ENCODE data around the gene PEX5L. TPM values are rescaled to one million over a fixed set of nuclear protein-coding genes. Genes with fewer than 3 reads are reported as not detected.

Gene PEX5L
- total RNA-seq, 4 donors from 2014 or later = 7.9 TPM; not detected in 3

GRCh38 chr3:179933914-179934313 lies 102.8 kb downstream of the PEX5L start:
- no peaks in the 10 kb centered on the region for H3K27me3 ChIP-seq
- no peaks in the 10 kb centered on the region for H3K9me3 ChIP-seq
- H3K27ac ChIP-seq = no peak overlapping the region
- H3K4me1 ChIP-seq = no peaks in the 10 kb centered on the region
- H3K4me3 ChIP-seq = no peak overlapping the region
- H3K36me3 ChIP-seq = no peaks in the 10 kb centered on the region
- WGBS, 2 donors (ENCODE audit: low coverage in 1 of 2) = 75% methylated on average over 3 to 4 of the region's 4 CpGs
- no peak for TF ChIP-seq POLR2A (IDR thresholded peaks at IDR 0.05)
- TF ChIP-seq CTCF (IDR thresholded peaks at IDR 0.05) = no peak
- TF ChIP-seq POLR2AphosphoS5 (IDR thresholded peaks at IDR 0.05) = no peak
- no peak for TF ChIP-seq EP300 (IDR thresholded peaks at IDR 0.05)
- no peak for ATAC-seq

GRCh38 chr3:179933080-179933479 lies 103.7 kb downstream of the PEX5L start:
- 67 to 71% methylated on average over 4 of the region's 4 CpGs for WGBS, 2 donors (ENCODE audit: low coverage in 1 of 2)

GRCh38 chr3:179932674-179933073 lies 104.1 kb downstream of the PEX5L start:
- Histone ChIP-seq H3K36me3 (no peaks in the 10 kb centered on the region), H3K27ac (no peak overlapping the region), H3K9me3 (no peaks in the 10 kb centered on the region), H3K4me3 (no peak overlapping the region), H3K4me1 (no peaks in the 10 kb centered on the region), H3K27me3 (no peaks in the 10 kb centered on the region)
- no peak for TF ChIP-seq EP300 (IDR thresholded peaks at IDR 0.05)
- no peak for TF ChIP-seq CTCF (IDR thresholded peaks at IDR 0.05)
- no peak for TF ChIP-seq POLR2A (IDR thresholded peaks at IDR 0.05)
- TF ChIP-seq POLR2AphosphoS5 (IDR thresholded peaks at IDR 0.05) = no peak
- ATAC-seq = no peak
- WGBS, 2 donors (ENCODE audit: low coverage in 1 of 2) = 69 to 88% methylated on average over 1 of the region's 1 CpG

More at GRCh38 chr3:179933080-179933479, 103.7 kb downstream of the PEX5L start:
- H3K4me1 ChIP-seq = no peaks in the 10 kb centered on the region
- H3K9me3 ChIP-seq = no peaks in the 10 kb centered on the region
- H3K36me3 ChIP-seq = no peaks in the 10 kb centered on the region
- TF ChIP-seq CTCF (IDR thresholded peaks at IDR 0.05) (no peak), EP300 (IDR thresholded peaks at IDR 0.05) (no peak), POLR2AphosphoS5 (IDR thresholded peaks at IDR 0.05) (no peak), POLR2A (IDR thresholded peaks at IDR 0.05) (no peak)
- no peak overlapping the region for H3K4me3 ChIP-seq
- H3K27me3 ChIP-seq = no peaks in the 10 kb centered on the region
- ATAC-seq = no peak
- no peak overlapping the region for H3K27ac ChIP-seq

GRCh38 chr3:179929091-179929529 lies 107.6 kb downstream of the PEX5L start:
- TF ChIP-seq EP300 (IDR thresholded peaks at IDR 0.05) = no peak
- peak; percentile 31 to 52 (median 42) for TF ChIP-seq CTCF (IDR thresholded peaks at IDR 0.05)
- no peak for TF ChIP-seq POLR2A (IDR thresholded peaks at IDR 0.05)
- no peak for TF ChIP-seq POLR2AphosphoS5 (IDR thresholded peaks at IDR 0.05)
- H3K27me3 ChIP-seq = peaks cover 6% of the 10 kb centered on the region
- WGBS, 2 donors (ENCODE audit: low coverage in 1 of 2) = 0% methylated on average over 1 of the region's 1 CpG
- no peak overlapping the region for H3K27ac ChIP-seq
- no peak for ATAC-seq
- no peaks in the 10 kb centered on the region for H3K36me3 ChIP-seq
- no peak overlapping the region for H3K4me3 ChIP-seq
- H3K4me1 ChIP-seq = no peaks in the 10 kb centered on the region
- H3K9me3 ChIP-seq = no peaks in the 10 kb centered on the region

- no peak overlapping the region for H3K27ac ChIP-seq
- H3K4me1 ChIP-seq = no peaks in the 10 kb centered on the region
- H3K27me3 ChIP-seq = peaks cover 6% of the 10 kb centered on the region
- 79% methylated on average over 3 of the region's 3 CpGs for WGBS, 2 donors (ENCODE audit: low coverage in 1 of 2)
- no peak for ATAC-seq
- no peaks in the 10 kb centered on the region for H3K9me3 ChIP-seq
- no peak overlapping the region for H3K4me3 ChIP-seq
- TF ChIP-seq POLR2AphosphoS5 (IDR thresholded peaks at IDR 0.05) (no peak), CTCF (IDR thresholded peaks at IDR 0.05) (no peak), POLR2A (IDR thresholded peaks at IDR 0.05) (no peak), EP300 (IDR thresholded peaks at IDR 0.05) (no peak)
- no peaks in the 10 kb centered on the region for H3K36me3 ChIP-seq
These were observed 109.5 kb downstream of the PEX5L start for GRCh38 chr3:179927191-179927590.

Measured in gastroesophageal sphincter (tissue), 4 donors.